GM10248 (cell line): ENCODE results near the gene TOX2.

Experiments
- CTCF ChIA-PET: fragments of 300-600 bp; sonication (Branson Sonifier 250); formaldehyde crosslinking; extraction: SDS; loops from one replicate; lab custom pipeline; 2021; ENCODE audit warnings: antibody characterized with exemption; lab: Yijun Ruan, JAX
- POLR2A ChIA-PET: fragments of 350-650 bp; sonication (Branson Sonifier 250); formaldehyde crosslinking; extraction: SDS; loops from one replicate; lab custom pipeline; 2020; ENCODE audit warnings: antibody characterized with exemption; lab: Yijun Ruan, JAX
- DNase-seq: peaks from one replicate; pipeline ENCODE4 v3.0.0; 2012; ENCODE audit errors: extremely low spot score
- CTCF ChIP-seq: IDR thresholded peaks from 2 replicates; pipeline ENCODE4 v1.5.1; 2012; ENCODE audit warnings: mild to moderate bottlenecking, low read depth; ENCODE audit errors: extremely low read depth, missing control alignments, control extremely low read depth

Gene TOX2

DNA sequence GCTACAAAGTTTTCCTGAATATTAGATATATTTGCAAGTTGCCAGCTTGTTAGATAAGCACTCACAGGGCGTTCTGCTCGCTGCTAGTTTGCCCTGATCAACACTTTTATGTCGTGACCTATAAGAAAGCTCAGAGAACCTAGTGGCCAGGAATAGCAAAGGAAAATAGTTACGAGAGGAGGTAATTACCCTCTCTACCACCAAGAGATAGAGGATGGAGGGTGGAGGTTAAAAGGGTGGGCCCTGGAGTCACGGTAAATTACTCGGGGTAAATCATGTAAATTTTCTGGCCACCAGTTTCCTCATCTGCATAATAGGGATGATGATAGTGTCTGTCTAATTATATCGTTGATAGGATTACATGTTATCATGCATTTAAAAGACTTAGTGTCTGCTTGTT, 185.2 kb downstream of the TOX2 start:
- no peak for DNase-seq
- TF ChIP-seq CTCF, result no peak
- POLR2A ChIA-PET, result no interaction called here
- CTCF ChIA-PET, result interaction anchor here (1.2 to 1.7 kb wide), 3 partner anchors 9 to 91 kb away, joined by 3 to 5 read pairs (median 5); no protein-coding TSS in a partner anchor

DNA sequence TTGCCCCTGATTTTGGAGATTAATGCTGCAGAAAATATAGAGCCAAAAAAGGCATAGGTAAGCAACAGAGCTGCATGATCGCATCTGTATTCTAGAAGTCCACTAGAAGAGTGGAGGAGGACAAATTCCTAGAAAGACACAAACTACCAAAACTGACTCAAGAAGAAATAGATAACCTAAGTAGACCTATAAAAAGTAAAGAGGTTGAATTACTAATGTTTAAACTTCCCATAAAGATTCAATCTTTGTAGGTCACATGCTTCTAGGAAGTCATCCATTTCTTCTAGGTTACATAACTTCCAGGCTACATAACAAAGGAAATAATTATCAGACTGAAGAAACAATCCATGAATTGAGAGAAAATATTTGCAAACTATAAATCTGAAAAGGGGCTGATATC, 187.9 kb downstream of the TOX2 start:
- no peak for TF ChIP-seq CTCF
- POLR2A ChIA-PET, result no interaction called here
- no peak for DNase-seq

GRCh38 chr20:44104798-44105517, 190.3 kb downstream of the TOX2 start:
- DNase-seq, result no peak
- CTCF ChIA-PET, result no interaction called here
- TF ChIP-seq CTCF, result no peak
- POLR2A ChIA-PET, result no interaction called here

More for the DNA sequence above, 187.9 kb downstream of the TOX2 start:
- CTCF ChIA-PET, result no interaction called here

GRCh38 chr20:44106615-44107014, 192.0 kb downstream of the TOX2 start:
- no peak for TF ChIP-seq CTCF
- no peak for DNase-seq
- CTCF ChIA-PET, result interaction anchor here (1.2 to 1.5 kb wide), 2 partner anchors 9 to 15 kb away, joined by 3 to 5 read pairs; no protein-coding TSS in a partner anchor
- POLR2A ChIA-PET, result no interaction called here

GRCh38 chr20:44109951-44110361, 195.3 kb downstream of the TOX2 start:
- no peak for DNase-seq

More at GRCh38 chr20:44109951-44110361, 195.3 kb downstream of the TOX2 start:
- POLR2A ChIA-PET, result no interaction called here
- TF ChIP-seq CTCF, result no peak
- CTCF ChIA-PET, result interaction anchor here (1.3 to 2.7 kb wide), 2 partner anchors 7 to 80 kb away, joined by 7 to 9 read pairs; no protein-coding TSS in a partner anchor
